Measurements from ENCODE around the gene PTPRN2.

The PTPRN2 gene

GRCh38 chr7:158094046-158094445 lies 493.6 kb downstream of the PTPRN2 start:
- Histone ChIP-seq H3K4me3 (ENCODE audit: low read length) (no peak overlapping the region), H3K9ac (ENCODE audit: low read length) (no peak overlapping the region), H3K36me3 (ENCODE audit: control insufficient read depth, insufficient read depth, low read length) (no peaks in the 10 kb centered on the region), H3K4me1 (ENCODE audit: control insufficient read depth, insufficient read depth, low read length) (no peaks in the 10 kb centered on the region), H3K9me3 (ENCODE audit: control insufficient read depth, low read length) (no peaks in the 10 kb centered on the region), H3K27me3 (ENCODE audit: control insufficient read depth, insufficient read depth, low read length) (no peaks in the 10 kb centered on the region)

DNA sequence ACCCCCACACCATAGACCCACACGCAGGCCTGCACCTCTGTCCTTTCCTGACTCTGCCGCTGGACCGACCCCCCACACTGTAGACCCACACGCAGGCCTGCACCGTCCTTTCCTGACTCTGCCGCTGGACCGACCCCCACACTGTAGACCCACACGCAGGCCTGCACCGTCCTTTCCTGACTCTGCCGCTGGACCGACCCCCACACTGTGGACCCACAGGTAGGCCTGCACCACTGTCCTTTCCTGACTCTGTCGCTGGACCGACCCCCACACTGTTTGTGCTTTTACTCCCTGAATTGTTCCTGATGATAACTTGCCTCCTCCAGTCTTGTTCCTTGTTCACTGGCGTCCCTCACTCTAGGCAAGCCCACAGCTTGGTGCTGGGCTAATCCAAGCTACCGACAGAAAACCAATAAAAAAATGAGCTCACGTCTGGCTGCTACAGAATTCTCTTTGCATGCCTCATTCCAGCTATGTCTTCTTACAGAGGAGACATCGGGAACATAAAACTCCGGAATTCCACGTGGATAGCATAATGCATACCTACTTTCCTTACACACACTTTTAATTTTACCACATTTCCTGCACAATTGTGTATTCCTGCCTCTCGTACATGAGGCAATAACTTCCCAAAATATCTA lies 494.3 kb downstream of the PTPRN2 start:
- H3K9me3 ChIP-seq (ENCODE audit: control insufficient read depth, low read length) = no peaks in the 10 kb centered on the region
- no peaks in the 10 kb centered on the region for H3K27me3 ChIP-seq (ENCODE audit: control insufficient read depth, insufficient read depth, low read length)
- no peak overlapping the region for H3K9ac ChIP-seq (ENCODE audit: low read length)
- H3K36me3 ChIP-seq (ENCODE audit: control insufficient read depth, insufficient read depth, low read length) = no peaks in the 10 kb centered on the region
- no peaks in the 10 kb centered on the region for H3K4me1 ChIP-seq (ENCODE audit: control insufficient read depth, insufficient read depth, low read length)
- H3K4me3 ChIP-seq (ENCODE audit: low read length) = no peak overlapping the region

GRCh38 chr7:158087196-158087595 lies 500.4 kb downstream of the PTPRN2 start:
- H3K9me3 ChIP-seq (ENCODE audit: control insufficient read depth, low read length) = no peaks in the 10 kb centered on the region
- no peak overlapping the region for H3K4me3 ChIP-seq (ENCODE audit: low read length)
- H3K4me1 ChIP-seq (ENCODE audit: control insufficient read depth, insufficient read depth, low read length) = no peaks in the 10 kb centered on the region
- no peak overlapping the region for H3K9ac ChIP-seq (ENCODE audit: low read length)
- no peaks in the 10 kb centered on the region for H3K27me3 ChIP-seq (ENCODE audit: control insufficient read depth, insufficient read depth, low read length)
- H3K36me3 ChIP-seq (ENCODE audit: control insufficient read depth, insufficient read depth, low read length) = no peaks in the 10 kb centered on the region

DNA sequence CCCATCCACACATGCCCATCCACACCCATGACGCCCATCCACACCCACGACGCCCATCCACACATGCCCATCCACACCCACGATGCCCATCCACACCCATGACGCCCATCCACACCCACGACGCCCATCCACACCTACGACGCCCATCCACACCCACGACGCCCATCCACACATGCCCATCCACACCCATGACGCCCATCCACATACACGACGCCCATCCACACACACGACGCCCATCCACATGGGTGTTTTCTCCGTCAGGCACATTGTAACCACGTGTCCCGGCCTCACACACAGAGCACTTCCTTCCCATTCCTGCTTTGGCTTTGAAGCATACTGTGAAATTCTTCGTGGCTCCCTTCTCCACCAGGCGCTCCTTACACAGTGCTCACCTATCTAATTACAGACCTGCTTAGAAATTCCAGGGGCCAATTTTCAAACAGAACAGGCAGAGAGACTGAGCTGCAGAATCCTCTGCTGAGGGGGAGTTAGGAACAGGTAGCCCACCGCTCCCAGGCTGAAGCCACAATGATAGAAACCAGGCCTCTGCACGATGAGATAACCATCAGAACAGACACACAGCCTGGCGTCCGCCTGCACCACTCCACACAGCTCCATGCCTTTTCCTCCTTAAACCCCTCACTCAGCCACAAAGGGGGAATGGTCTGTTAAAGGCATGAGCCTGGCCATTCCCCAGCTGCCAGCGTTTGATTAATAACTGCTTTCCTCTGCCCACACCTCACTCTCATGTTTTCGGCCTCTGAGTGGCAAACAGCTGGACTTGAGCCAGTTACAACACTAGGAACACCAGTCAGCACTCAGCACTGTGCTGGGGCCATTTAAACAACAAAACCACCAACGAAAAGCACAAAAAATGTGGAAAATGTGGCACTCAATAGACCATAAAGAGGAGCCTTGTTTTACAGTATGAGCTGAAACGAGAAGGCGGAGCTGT lies 501.6 kb downstream of the PTPRN2 start:
- H3K4me1 ChIP-seq (ENCODE audit: control insufficient read depth, insufficient read depth, low read length) = no peaks in the 10 kb centered on the region
- H3K9ac ChIP-seq (ENCODE audit: low read length) = no peak overlapping the region

DNA sequence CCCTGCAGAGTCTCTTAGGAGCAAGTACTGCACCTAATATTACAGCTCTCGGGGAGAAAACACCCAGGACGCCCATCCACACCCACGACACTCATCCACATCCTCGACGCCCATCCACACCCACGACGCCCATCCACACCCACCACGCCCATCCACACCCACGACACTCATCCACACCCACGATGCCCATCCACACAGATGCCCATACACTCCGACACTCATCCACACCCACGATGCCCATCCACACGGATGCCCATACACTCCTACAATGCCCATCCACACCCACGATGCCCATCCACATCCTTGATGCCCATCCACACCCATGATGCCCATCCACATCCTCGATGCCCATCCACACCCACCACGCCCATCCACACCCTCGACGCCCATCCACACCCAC lies 503.1 kb downstream of the PTPRN2 start:
- H3K4me1 ChIP-seq (ENCODE audit: control insufficient read depth, insufficient read depth, low read length) = no peaks in the 10 kb centered on the region
- no peak overlapping the region for H3K9ac ChIP-seq (ENCODE audit: low read length)
- H3K4me3 ChIP-seq (ENCODE audit: low read length) = no peak overlapping the region
- H3K36me3 ChIP-seq (ENCODE audit: control insufficient read depth, insufficient read depth, low read length) = no peaks in the 10 kb centered on the region
- no peaks in the 10 kb centered on the region for H3K9me3 ChIP-seq (ENCODE audit: control insufficient read depth, low read length)
- H3K27me3 ChIP-seq (ENCODE audit: control insufficient read depth, insufficient read depth, low read length) = no peaks in the 10 kb centered on the region

More for the DNA sequence above, 501.6 kb downstream of the PTPRN2 start:
- no peaks in the 10 kb centered on the region for H3K36me3 ChIP-seq (ENCODE audit: control insufficient read depth, insufficient read depth, low read length)
- no peaks in the 10 kb centered on the region for H3K9me3 ChIP-seq (ENCODE audit: control insufficient read depth, low read length)
- no peak overlapping the region for H3K4me3 ChIP-seq (ENCODE audit: low read length)
- H3K27me3 ChIP-seq (ENCODE audit: control insufficient read depth, insufficient read depth, low read length) = no peaks in the 10 kb centered on the region

GRCh38 chr7:158083526-158084310 lies 503.9 kb downstream of the PTPRN2 start:
- no peak overlapping the region for H3K9ac ChIP-seq (ENCODE audit: low read length)
- no peaks in the 10 kb centered on the region for H3K27me3 ChIP-seq (ENCODE audit: control insufficient read depth, insufficient read depth, low read length)
- no peak overlapping the region for H3K4me3 ChIP-seq (ENCODE audit: low read length)

GRCh38 chr7:158082761-158083160 lies 504.9 kb downstream of the PTPRN2 start:
- H3K4me3 ChIP-seq (ENCODE audit: low read length) = no peak overlapping the region
- H3K4me1 ChIP-seq (ENCODE audit: control insufficient read depth, insufficient read depth, low read length) = no peaks in the 10 kb centered on the region
- no peaks in the 10 kb centered on the region for H3K36me3 ChIP-seq (ENCODE audit: control insufficient read depth, insufficient read depth, low read length)
- no peaks in the 10 kb centered on the region for H3K27me3 ChIP-seq (ENCODE audit: control insufficient read depth, insufficient read depth, low read length)
- no peak overlapping the region for H3K9ac ChIP-seq (ENCODE audit: low read length)
- H3K9me3 ChIP-seq (ENCODE audit: control insufficient read depth, low read length) = no peaks in the 10 kb centered on the region

More at GRCh38 chr7:158083526-158084310, 503.9 kb downstream of the PTPRN2 start:
- H3K36me3 ChIP-seq (ENCODE audit: control insufficient read depth, insufficient read depth, low read length) = no peaks in the 10 kb centered on the region
- H3K4me1 ChIP-seq (ENCODE audit: control insufficient read depth, insufficient read depth, low read length) = no peaks in the 10 kb centered on the region
- no peaks in the 10 kb centered on the region for H3K9me3 ChIP-seq (ENCODE audit: control insufficient read depth, low read length)

DNA sequence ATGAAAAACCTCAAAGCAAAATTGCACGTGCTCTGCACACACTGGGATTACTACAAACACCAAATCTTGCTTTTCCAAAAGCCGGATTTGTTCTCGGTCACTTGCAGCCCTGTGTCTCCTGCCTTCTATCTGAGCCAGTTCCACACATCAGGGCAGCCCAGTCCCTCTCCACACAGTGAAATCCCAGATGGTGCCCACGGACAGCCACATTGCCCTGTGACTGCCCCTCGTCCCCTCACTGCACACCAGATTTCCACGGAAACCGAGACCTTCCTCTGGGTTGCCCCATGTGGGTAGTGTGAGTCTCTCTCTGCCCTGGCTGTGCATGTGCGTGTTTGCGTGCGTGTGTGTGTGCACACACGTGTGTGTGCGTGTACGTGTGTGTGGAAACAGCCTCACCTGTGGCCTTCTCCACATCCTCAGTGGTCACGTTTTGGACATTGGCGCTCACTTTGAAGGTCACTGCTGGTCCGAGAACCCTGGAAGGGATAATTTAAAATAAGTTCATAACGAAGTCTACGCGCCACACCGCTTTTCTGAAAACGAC lies 506.7 kb downstream of the PTPRN2 start:
- no peaks in the 10 kb centered on the region for H3K27me3 ChIP-seq (ENCODE audit: control insufficient read depth, insufficient read depth, low read length)

DNA sequence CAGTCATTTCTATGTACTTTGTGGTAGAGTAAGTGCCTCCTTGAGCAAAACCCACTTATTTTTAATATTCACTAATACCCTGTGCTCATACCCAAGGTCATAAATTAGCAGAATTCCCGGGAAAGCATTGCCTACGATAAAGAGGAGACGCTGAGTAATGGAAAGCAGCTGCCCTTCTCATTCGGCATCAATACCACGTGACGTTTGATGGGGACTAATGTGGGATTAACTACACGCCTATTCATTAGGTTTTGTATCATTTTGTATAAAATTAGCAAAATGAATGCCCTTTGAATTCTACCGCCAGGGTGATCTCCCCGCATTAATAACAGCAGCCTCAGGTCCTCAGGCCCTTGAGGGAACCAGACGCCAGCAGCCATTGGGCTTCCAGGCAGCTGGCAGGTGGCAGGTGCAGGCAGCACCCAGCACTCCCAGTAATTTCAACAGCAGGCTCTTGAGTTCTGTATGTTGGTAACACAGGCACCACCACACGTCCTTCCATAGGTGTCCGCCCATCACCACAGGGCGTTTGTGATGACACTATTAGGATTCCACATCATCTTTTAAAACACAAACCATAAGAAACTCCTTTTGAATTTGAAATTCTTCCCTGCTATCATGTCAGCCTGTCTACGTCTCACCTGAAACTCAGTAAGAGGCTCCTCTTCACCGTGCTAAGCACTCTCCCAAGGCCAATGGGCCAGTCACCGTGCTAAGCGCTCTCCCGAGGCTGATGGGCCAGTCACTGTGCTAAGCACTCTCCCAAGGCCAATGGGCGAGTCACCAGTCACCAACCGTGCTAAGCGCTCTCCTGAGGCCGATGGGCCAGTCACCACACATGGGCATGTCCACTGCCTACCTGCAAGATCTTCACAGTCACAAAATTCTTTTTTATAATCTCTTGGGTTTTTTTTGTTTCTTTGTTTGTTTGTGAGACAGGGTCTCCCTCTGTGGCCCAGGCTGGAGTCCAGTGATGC lies 509.4 kb downstream of the PTPRN2 start:
- no peaks in the 10 kb centered on the region for H3K9me3 ChIP-seq (ENCODE audit: control insufficient read depth, low read length)
- no peak overlapping the region for H3K4me3 ChIP-seq (ENCODE audit: low read length)
- H3K27me3 ChIP-seq (ENCODE audit: control insufficient read depth, insufficient read depth, low read length) = no peaks in the 10 kb centered on the region

More for the DNA sequence above, 506.7 kb downstream of the PTPRN2 start:
- no peak overlapping the region for H3K9ac ChIP-seq (ENCODE audit: low read length)
- no peaks in the 10 kb centered on the region for H3K4me1 ChIP-seq (ENCODE audit: control insufficient read depth, insufficient read depth, low read length)
- no peaks in the 10 kb centered on the region for H3K36me3 ChIP-seq (ENCODE audit: control insufficient read depth, insufficient read depth, low read length)
- H3K4me3 ChIP-seq (ENCODE audit: low read length) = no peak overlapping the region
- H3K9me3 ChIP-seq (ENCODE audit: control insufficient read depth, low read length) = no peaks in the 10 kb centered on the region

GRCh38 chr7:158077151-158077840 lies 510.3 kb downstream of the PTPRN2 start:
- Histone ChIP-seq H3K4me3 (ENCODE audit: low read length) (no peak overlapping the region), H3K4me1 (ENCODE audit: control insufficient read depth, insufficient read depth, low read length) (no peaks in the 10 kb centered on the region), H3K27me3 (ENCODE audit: control insufficient read depth, insufficient read depth, low read length) (no peaks in the 10 kb centered on the region), H3K36me3 (ENCODE audit: control insufficient read depth, insufficient read depth, low read length) (no peaks in the 10 kb centered on the region), H3K9me3 (ENCODE audit: control insufficient read depth, low read length) (no peaks in the 10 kb centered on the region), H3K9ac (ENCODE audit: low read length) (no peak overlapping the region)

More for the DNA sequence above, 509.4 kb downstream of the PTPRN2 start:
- Histone ChIP-seq H3K4me1 (ENCODE audit: control insufficient read depth, insufficient read depth, low read length) (no peaks in the 10 kb centered on the region), H3K36me3 (ENCODE audit: control insufficient read depth, insufficient read depth, low read length) (no peaks in the 10 kb centered on the region), H3K9ac (ENCODE audit: low read length) (no peak overlapping the region)

Measured in mucosa of stomach (tissue), 1 donor.